NCI-H1105 treated with DMSO at 0.1 percent for 48 hours (cell line): Measurements from ENCODE around the gene DLK1.
A peak's percentile ranks its signal among the peaks of the same experiment; 100 is the strongest.

Source experiments
- DNase-seq: peaks from one replicate; lab custom pipeline; 2025; lab: John Stamatoyannopoulos, UW

Gene DLK1

GRCh38 chr14:100693877-100694578 lies 32.7 kb upstream of the DLK1 start:
- no peak for DNase-seq

GRCh38 chr14:100694579-100695422 lies 31.9 kb upstream of the DLK1 start:
- no peak for DNase-seq

- DNase-seq, result no peak
Measured at GRCh38 chr14:100695423-100695738, 31.3 kb upstream of the DLK1 start.

GRCh38 chr14:100696008-100696407 lies 30.7 kb upstream of the DLK1 start:
- DNase-seq, result no peak

- DNase-seq, result no peak
Measured at GRCh38 chr14:100696590-100696989, 30.1 kb upstream of the DLK1 start.

- no peak for DNase-seq
Measured at GRCh38 chr14:100698066-100698465, 28.6 kb upstream of the DLK1 start.

GRCh38 chr14:100698666-100699448 lies 27.8 kb upstream of the DLK1 start:
- no peak for DNase-seq

- DNase-seq, result no peak
Measured at GRCh38 chr14:100701314-100701713, 25.4 kb upstream of the DLK1 start.

- DNase-seq, result no peak
Measured at GRCh38 chr14:100702590-100702989, 24.1 kb upstream of the DLK1 start.

- no peak for DNase-seq
Measured at GRCh38 chr14:100703386-100704220, 23.1 kb upstream of the DLK1 start.

GRCh38 chr14:100706200-100706599 lies 20.5 kb upstream of the DLK1 start:
- DNase-seq, result no peak

- no peak for DNase-seq
Measured at GRCh38 chr14:100706860-100707259, 19.8 kb upstream of the DLK1 start.

- DNase-seq, result no peak
Measured at GRCh38 chr14:100708425-100709288, 18.0 kb upstream of the DLK1 start.

GRCh38 chr14:100709289-100710284 lies 17.1 kb upstream of the DLK1 start:
- DNase-seq, result no peak

GRCh38 chr14:100710391-100710790 lies 16.3 kb upstream of the DLK1 start:
- no peak for DNase-seq

GRCh38 chr14:100710826-100711462 lies 15.7 kb upstream of the DLK1 start:
- no peak for DNase-seq

- DNase-seq, result no peak
Measured at GRCh38 chr14:100711493-100711892, 15.2 kb upstream of the DLK1 start.

GRCh38 chr14:100712490-100712889 lies 14.2 kb upstream of the DLK1 start:
- peak; percentile 42 for DNase-seq

GRCh38 chr14:100713705-100714104 lies 13.0 kb upstream of the DLK1 start:
- DNase-seq, result no peak
